Thoracic aorta (tissue), 2 donors: ENCODE measurements around the gene TSC22D1. TPM values are rescaled to one million over a fixed set of nuclear protein-coding genes. Genes with fewer than 3 reads are reported as not detected.
"Not testable (repeated sequence)": the region's sequence is repeated elsewhere in the genome, so short reads cannot be mapped to it uniquely, and the experiment has no call there.

Experiments used
- ATAC-seq: fragments of 150-250 bp; one replicate; pipeline ENCODE4 v1.8.0; 2017; ENCODE audit warnings: low read depth; ENCODE audit not compliant: insufficient number of reproducible peaks, low FRiP score
- DNase-seq: peaks from one replicate; pipeline ENCODE4 v3.0.0-alpha.2; 2020; ENCODE audit warnings: low spot score
- H3K27ac ChIP-seq, 2 donors: fragments of 200-600 bp; sonication (generic); 1 replicate in 1 of 2; 2 replicates in 1 of 2; pipeline ENCODE4 v1.5.1; 2016; ENCODE audit warnings: mild to moderate bottlenecking in 2 of 2, moderate library complexity in 2 of 2
- H3K27me3 ChIP-seq: fragments of 200-600 bp; sonication (generic); replicated peaks from 2 replicates; pipeline ENCODE4 v1.6.0; 2016; ENCODE audit warnings: mild to moderate bottlenecking; ENCODE audit not compliant: insufficient read depth
- H3K36me3 ChIP-seq: fragments of 200-600 bp; sonication (generic); one replicate; pipeline ENCODE4 v1.5.1; 2016
- H3K4me1 ChIP-seq, 2 donors: fragments of 200-600 bp; sonication (generic); 1 replicate in 1 of 2; 2 replicates in 1 of 2; pipeline versions ENCODE4 v1.5.1 to v1.6.0; 2016; ENCODE audit warnings: low read depth in 2 of 2, mild to moderate bottlenecking in 1 of 2; ENCODE audit not compliant: control insufficient read depth in 1 of 2
- H3K4me3 ChIP-seq: fragments of 200-600 bp; sonication (generic); 2 replicates; pipeline ENCODE4 v1.5.1; 2016; ENCODE audit warnings: mild to moderate bottlenecking
- H3K9me3 ChIP-seq: fragments of 200-600 bp; sonication (generic); 2 replicates; pipeline ENCODE4 v1.5.1; 2016
- total RNA-seq, 2 donors: library from RNA; depleted of rRNA; stranded (reverse); fragments of >200 nt; gene quantifications; one replicate each; pipeline versions ENCODE4 v1.1.0 to v1.2.3, GENCODE V29; 2016
- TF ChIP-seq, protein P1 (sequence below): fragments of 200-600 bp; sonication (generic); IDR thresholded peaks from one replicate; pipeline ENCODE4 v1.5.1; 2019; ENCODE audit warnings: antibody characterized with exemption

TSC22D1 gene
- total RNA-seq, 2 donors from 2014 or later = 107 to 129 TPM

GRCh38 chr13:44564936-44565335 lies 11.2 kb downstream of the TSC22D1 start:
- Histone ChIP-seq H3K9me3 (no peaks in the 10 kb centered on the region), H3K27me3 (no peaks in the 10 kb centered on the region), H3K4me1 (peaks cover 20 to 58% of the 10 kb centered on the region in 2 donors), H3K36me3 (no peaks in the 10 kb centered on the region), H3K27ac (no peak overlapping the region), H3K4me3 (no peak overlapping the region)
- DNase-seq (no peak), ATAC-seq (no peak)
- TF ChIP-seq, protein P1, sequence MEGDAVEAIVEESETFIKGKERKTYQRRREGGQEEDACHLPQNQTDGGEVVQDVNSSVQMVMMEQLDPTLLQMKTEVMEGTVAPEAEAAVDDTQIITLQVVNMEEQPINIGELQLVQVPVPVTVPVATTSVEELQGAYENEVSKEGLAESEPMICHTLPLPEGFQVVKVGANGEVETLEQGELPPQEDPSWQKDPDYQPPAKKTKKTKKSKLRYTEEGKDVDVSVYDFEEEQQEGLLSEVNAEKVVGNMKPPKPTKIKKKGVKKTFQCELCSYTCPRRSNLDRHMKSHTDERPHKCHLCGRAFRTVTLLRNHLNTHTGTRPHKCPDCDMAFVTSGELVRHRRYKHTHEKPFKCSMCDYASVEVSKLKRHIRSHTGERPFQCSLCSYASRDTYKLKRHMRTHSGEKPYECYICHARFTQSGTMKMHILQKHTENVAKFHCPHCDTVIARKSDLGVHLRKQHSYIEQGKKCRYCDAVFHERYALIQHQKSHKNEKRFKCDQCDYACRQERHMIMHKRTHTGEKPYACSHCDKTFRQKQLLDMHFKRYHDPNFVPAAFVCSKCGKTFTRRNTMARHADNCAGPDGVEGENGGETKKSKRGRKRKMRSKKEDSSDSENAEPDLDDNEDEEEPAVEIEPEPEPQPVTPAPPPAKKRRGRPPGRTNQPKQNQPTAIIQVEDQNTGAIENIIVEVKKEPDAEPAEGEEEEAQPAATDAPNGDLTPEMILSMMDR = no peak

- not testable (repeated sequence) for ATAC-seq, H3K4me3 ChIP-seq, H3K27ac ChIP-seq, H3K27me3 ChIP-seq, H3K36me3 ChIP-seq, DNase-seq, H3K9me3 ChIP-seq
- H3K4me1 ChIP-seq = peaks cover 17 to 48% of the 10 kb centered on the region in 2 donors
Measured at GRCh38 chr13:44562853-44563252, 13.3 kb downstream of the TSC22D1 start.

DNA sequence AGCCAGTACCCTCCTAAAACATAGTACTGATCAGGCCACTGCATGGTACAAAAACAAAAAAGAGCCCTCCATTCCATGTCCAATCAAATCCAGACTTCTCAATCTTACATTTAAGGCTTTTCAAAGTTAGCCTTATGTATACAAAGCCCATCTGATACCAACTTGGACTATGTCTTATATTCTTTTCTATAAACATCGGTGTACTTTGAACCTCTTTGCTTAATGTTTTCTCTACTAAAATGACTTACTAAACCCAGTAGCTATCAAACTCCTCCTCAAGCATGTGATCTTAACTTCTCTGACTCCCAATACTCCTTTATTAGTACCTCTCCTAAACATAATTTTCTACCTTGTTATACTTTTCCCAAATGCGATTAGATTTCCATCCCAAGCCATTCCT lies 14.8 kb downstream of the TSC22D1 start:
- Histone ChIP-seq H3K4me3 (no peak overlapping the region), H3K27me3 (no peaks in the 10 kb centered on the region), H3K9me3 (no peaks in the 10 kb centered on the region), H3K36me3 (no peaks in the 10 kb centered on the region), H3K27ac (no peak overlapping the region), H3K4me1 (peaks cover 11 to 39% of the 10 kb centered on the region in 2 donors)
- TF ChIP-seq, protein P1 = no peak
- no peak for DNase-seq
- no peak for ATAC-seq

GRCh38 chr13:44557986-44558385 lies 18.1 kb downstream of the TSC22D1 start:
- H3K9me3 ChIP-seq = no peaks in the 10 kb centered on the region
- H3K27me3 ChIP-seq = no peaks in the 10 kb centered on the region
- DNase-seq (no peak), ATAC-seq (no peak)
- TF ChIP-seq, protein P1 = no peak
- H3K4me3 ChIP-seq = no peak overlapping the region
- H3K27ac ChIP-seq = no peak overlapping the region
- H3K36me3 ChIP-seq = no peaks in the 10 kb centered on the region
- H3K4me1 ChIP-seq = peaks cover 0 to 15% of the 10 kb centered on the region in 2 donors

- Histone ChIP-seq H3K4me3 (no peak overlapping the region), H3K27me3 (no peaks in the 10 kb centered on the region), H3K27ac (no peak overlapping the region), H3K4me1 (peaks cover 0 to 5% of the 10 kb centered on the region in 2 donors), H3K36me3 (peaks cover 8% of the 10 kb centered on the region), H3K9me3 (no peaks in the 10 kb centered on the region)
- TF ChIP-seq, protein P1 = no peak
- no peak for ATAC-seq
- no peak for DNase-seq
Measured at GRCh38 chr13:44555207-44555606, 20.9 kb downstream of the TSC22D1 start.

GRCh38 chr13:44549476-44549875 lies 26.7 kb downstream of the TSC22D1 start:
- TF ChIP-seq, protein P1 = no peak
- H3K4me1 ChIP-seq = peaks cover 0 to 14% of the 10 kb centered on the region in 2 donors
- H3K27ac ChIP-seq = no peak overlapping the region
- no peaks in the 10 kb centered on the region for H3K27me3 ChIP-seq
- no peak for ATAC-seq
- no peak for DNase-seq
- no peaks in the 10 kb centered on the region for H3K9me3 ChIP-seq
- H3K4me3 ChIP-seq = no peak overlapping the region
- peaks cover 8% of the 10 kb centered on the region for H3K36me3 ChIP-seq
